GM19467 (cell line): Measurements from ENCODE around the gene SPDYE17.
"Not testable (repeated sequence)": the region's sequence is repeated elsewhere in the genome, so short reads cannot be mapped to it uniquely, and the experiment has no call there.

ENCODE experiments used
- ATAC-seq: cut with Tn5 transposase; IDR thresholded peaks from one replicate; pipeline ENCODE4 v1.9.1; 2021; ENCODE audit warnings: mild to moderate bottlenecking, moderate library complexity; ENCODE audit not compliant: unreplicated experiment

SPDYE17 gene, protein sequence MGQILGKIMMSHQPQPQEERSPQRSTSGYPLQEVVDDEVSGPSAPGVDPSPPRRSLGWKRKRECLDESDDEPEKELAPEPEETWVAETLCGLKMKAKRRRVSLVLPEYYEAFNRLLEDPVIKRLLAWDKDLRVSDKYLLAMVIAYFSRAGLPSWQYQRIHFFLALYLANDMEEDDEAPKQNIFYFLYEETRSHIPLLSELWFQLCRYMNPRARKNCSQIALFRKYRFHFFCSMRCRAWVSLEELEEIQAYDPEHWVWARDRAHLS

DNA sequence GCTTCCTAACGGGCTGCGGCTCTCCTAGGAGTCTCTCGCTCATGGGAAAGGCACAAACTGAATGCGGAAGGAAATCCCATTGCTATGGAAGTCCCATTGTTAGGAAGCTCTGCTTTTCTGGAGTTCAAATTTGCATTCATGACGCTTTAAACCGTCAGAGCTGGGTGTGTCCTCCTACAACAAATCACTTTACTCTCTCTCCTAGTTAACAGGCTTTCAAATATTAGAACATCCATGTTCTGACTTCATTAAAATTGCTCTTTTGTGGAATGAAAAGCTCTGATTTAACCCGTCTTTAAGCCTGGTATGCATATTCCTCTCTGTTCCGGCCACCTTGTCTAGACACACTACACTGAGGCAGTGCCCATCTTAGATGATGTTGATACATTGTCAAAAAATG, at the start of gene SPDYE17:
SPDYE17 (minus strand) TSS at position 101 of the 400 bp plus-strand sequence. CDS start 1,791 bp downstream, outside the sequence.
- ATAC-seq = not testable (repeated sequence)

DNA sequence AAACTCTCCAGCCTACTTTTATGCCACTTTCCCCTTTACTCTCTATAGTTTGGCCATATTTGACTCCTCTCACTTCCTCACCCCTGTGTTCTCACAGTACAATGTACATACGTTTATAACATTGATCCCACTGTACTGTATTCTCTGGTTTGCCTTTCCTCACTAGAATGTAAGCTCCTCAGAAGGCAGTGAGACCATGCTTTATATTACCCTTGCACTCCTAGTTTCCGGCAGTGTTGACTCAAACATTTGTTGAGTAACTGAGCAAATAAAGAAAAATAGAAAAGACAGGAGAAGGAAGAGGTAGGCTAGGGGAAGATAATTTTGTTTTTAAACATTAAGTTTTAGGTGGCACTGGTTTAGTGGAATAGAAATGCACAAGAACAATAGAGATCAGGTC, 48.1 kb upstream of the SPDYE17 start:
- ATAC-seq = not testable (repeated sequence)

DNA sequence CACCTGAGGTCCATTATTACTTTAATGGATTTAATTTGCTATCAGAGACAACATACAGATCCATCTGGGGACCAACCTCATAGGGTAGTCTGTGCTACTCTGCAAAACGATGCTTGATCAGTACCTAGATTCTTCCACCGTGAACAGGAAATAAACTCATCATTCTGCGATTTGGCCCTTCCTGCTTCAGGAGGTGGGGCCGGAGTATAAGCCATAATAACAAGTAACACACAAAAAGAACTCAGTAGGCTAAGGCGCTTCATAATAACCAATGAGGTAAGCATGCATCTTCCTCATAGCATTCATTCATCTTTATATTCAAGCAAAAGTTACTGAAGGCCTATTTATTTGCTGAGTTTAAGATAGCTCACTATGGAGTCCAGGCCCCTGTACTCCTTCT, 47.5 kb upstream of the SPDYE17 start:
- ATAC-seq = not testable (repeated sequence)

DNA sequence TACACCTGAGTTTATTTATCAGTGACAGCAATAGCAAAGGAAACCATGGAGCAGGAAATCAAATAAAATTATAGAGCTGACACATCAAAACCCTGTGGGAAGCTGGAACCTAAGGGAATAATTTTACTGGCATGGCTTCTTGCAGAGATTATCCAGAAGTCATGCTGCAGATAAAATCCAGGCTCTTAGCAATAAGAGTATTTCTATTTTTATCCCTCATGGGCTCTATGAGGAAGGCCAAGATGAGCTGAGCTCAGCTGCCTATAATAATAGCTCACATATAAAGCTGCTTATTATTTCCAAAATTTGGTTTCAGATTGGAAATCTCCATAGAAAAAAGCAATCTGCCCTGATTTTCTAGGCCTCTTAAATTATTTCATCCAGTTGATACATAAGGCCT, 47.0 kb upstream of the SPDYE17 start:
- not testable (repeated sequence) for ATAC-seq

DNA sequence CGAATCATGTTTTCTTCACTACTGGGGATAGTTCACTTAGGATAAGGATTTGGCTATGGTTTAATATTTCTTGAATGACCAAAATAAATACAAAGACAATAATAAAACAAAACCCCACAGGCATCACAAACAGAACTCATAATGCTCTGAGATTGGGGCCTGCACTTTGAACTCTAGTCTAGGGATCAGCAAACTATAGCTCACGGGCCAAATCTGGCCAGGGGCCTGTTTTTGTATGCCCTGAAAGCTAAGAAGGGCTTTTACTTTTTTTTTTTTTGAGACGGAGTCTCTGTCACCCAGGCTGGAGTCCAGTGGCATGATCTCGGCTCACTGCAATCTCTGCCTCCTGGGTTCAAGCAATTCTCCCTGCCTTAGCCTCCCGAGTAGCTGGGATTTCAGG, 44.9 kb upstream of the SPDYE17 start:
- ATAC-seq = not testable (repeated sequence)

DNA sequence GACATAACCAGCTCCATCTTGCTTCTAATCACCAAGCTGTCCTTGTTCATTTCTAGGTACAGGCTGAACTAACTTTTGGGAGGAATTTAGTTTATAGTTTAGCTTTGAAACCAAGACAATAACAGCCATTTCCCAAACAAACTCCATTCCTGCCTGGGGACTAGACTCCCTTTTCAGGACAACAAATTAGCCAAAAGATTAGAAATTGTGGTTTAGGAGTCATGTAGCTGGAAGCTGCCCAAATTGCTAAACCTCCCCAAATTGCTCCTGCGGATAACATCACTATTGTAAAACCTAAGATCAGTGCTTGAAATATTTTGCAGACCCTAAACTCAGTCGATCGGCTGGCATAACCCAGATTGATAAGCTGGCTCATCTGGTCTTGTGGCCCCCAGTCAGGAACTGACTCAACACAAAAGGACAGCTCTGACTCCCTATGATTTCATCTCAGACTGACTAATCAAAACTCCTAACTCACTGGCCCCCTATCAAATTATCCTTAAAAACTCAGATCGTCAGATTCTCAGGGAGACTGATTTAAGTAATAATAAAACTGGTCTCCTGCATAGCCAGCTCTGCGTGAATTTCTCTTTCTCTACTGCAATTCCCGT, 42.7 kb upstream of the SPDYE17 start:
- not testable (repeated sequence) for ATAC-seq

DNA sequence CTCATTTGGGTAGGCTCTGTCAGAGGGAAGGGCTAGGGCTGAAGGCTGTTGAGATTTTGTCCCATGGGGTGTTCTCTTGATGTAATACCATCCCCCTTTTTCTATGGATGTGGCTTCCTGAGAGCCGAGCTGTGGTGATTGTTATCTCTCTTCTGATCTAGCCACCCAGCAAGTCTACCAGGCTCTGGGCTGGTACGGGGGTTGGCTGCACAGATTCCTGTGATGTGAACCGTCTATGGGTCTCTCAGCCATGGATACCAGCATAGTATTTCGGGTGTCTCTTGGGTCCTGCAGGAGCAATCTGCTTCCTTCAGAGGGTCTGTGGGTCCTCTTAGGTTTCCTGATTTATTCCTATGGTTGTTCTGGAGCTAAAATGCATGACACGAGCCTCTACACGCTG, 38.9 kb upstream of the SPDYE17 start:
- not testable (repeated sequence) for ATAC-seq

DNA sequence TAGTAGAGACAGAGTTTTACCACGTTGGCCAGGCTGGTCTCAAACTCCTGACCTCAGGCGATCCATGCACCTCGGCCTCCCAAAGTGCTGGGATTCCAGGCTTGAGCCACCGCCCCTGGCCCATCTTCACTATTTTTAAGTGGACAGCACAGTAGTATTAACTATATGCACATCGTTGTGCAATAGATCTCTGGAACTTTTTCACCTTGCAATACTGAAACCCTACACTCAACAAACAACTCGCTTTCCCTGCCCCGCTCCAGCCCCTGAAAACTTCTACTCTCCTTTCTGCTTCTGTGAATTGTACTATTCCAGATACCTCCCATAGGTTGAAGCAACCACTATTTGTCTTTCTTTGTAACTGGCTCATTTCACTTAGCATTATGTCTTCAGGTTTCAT, 33.7 kb upstream of the SPDYE17 start:
- not testable (repeated sequence) for ATAC-seq

DNA sequence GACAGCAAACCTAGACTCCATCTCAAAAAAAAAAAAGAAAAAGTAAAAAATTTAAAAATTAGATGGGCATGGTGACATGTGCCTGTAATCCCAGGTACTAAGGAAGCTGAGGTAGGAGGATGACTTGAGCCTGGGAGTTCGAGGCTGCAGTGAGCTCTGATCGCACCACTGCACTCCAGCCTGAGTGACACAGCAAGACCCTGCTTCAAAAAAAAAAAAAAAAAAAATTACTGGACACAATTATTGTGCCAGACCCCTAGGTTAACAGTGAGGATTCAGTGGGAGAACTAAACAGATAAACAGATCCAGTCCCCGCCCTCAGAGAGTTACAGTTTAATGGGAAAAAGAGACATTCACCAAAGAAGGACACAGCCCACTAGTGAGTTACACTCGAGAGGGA, 31.6 kb upstream of the SPDYE17 start:
- ATAC-seq = not testable (repeated sequence)

DNA sequence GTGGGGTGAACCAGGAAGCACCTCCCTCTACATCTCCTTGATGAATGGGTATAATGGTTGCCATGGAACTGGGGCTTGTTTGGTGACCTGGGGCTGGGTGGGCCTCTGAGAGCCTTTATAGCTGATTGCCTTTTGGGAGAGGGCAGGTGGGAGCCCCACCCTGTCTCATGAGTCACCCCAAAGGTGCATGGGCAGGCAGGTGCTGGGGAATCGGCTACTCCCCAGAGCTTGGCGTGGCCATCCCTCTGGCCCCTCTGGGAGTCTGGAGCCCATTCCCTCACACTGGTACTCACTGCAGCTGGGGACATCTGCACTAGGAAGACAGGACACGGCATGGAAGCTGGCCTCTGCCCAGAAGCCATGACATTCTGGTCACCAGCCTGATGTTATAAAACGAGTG, 30.4 kb upstream of the SPDYE17 start, which contains the start of gene SPDYE18:
SPDYE18 (minus strand) TSS at position 2 of the 400 bp plus-strand sequence. CDS start 2,046 bp downstream, outside the sequence.
- ATAC-seq = not testable (repeated sequence)

DNA sequence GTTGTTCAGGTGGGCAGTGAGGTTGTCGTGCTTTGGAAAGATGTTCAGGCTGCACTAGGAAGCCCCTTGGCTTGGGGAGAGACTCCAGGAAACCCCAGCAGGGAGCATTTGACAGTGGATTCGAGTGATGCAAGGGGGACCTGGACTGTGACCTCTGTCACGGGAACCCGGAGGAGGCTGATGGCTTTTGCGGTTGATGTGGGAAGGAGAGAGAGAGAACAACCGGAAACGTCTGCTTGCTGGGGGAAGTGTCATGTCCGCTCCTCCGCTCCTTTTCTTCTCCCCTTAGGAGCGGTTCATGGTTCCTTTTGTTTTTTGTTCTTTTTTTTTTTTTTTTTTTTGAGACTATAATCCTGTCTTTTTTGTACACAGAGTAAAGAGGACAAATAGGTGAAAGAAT, 5.8 kb downstream of the SPDYE17 start:
- not testable (repeated sequence) for ATAC-seq

DNA sequence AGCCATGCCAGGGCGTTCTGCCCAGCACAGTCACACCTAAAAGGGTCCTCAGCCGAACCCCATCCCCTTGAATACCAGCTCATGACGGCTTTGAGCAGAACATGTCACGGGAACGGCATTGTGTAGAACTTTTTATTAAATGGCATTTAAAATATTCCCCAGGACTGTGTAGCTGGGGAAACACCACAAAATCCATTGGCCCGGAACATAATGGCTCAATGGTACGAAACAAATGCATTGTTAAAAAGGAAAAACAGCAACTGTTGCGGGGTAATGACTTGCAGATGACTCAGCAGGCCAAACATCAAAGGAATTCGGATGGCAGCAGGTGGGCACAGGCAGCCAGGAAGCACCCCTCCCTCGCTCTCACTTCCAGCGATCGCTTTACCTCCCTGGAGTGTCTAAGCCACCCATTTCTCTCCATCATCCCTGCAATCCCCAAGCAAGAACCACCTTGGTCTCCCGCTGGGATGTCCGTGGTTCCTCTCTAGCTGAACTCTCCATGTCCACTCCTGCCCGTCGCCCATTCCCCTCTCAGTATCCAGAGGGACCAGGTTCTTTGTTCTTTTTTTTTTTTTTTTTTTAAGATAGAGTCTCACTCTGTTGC, 22.0 kb downstream of the SPDYE17 start:
- not testable (repeated sequence) for ATAC-seq

DNA sequence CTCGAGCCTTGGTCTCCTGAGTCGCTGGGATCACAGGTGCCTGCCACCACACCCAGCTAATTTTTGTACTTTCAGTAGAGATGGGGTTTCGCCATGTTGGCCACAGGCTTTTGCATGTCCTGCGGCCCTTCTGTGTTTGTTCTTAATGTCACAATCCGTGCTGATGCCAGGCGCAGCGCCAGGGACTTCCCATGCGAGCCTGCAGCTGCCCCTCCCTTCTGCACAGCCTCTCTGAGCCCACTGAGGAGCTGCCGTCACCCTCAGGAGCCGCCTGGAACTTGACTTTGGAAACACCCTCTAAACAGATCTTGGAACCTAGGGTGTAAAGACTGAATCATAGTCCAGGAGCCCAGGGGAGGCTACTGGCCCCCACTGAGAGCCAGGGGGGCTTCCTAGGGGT, 24.2 kb downstream of the SPDYE17 start:
- not testable (repeated sequence) for ATAC-seq

DNA sequence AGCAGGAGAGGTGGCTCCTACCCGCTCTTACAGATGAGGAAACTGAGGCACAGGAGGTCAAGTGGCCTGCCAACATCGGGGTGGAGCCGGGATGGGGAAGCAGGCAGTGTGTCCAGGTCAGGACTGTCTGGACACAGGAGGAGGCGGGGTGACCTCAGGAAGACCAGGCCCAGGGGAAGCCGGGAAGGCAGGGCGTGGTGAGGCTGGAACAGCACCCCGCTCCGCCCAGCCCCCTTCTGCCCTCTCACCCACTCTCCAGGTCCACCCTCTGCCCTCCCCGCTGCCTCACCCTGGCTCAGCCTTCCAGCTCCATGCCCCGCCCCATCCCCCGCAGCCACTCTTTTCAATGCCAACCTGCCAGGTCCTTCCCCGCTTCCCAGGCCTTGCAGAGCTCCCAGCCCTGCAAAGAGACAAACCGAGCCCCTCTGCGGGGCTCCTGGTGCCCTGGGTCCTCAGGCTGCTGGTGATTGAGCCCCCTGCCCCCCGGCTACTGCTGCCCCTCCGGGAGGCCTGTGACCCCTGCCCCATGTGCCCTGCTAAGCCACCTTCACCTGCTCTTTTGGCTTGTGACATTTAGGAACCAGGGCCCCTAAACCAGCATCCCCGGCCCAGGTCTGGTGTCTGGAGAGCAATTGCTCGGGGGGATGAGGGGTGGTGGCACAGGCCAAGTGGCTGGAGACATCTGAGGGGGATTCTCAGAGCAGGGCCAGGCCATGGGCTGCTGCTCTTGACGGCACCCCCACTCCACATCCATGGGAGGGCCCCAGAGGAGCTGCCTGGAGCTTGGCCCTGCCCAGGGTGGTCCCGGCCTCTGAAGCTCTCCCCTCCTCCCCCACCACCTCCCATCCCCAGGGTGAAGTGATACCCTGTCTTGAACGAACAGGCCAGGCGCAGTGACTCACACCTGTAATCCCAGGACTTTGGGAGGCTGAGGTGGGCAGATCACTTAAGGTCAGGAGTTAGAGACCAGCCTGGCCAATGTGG, 25.7 kb downstream of the SPDYE17 start:
- not testable (repeated sequence) for ATAC-seq

DNA sequence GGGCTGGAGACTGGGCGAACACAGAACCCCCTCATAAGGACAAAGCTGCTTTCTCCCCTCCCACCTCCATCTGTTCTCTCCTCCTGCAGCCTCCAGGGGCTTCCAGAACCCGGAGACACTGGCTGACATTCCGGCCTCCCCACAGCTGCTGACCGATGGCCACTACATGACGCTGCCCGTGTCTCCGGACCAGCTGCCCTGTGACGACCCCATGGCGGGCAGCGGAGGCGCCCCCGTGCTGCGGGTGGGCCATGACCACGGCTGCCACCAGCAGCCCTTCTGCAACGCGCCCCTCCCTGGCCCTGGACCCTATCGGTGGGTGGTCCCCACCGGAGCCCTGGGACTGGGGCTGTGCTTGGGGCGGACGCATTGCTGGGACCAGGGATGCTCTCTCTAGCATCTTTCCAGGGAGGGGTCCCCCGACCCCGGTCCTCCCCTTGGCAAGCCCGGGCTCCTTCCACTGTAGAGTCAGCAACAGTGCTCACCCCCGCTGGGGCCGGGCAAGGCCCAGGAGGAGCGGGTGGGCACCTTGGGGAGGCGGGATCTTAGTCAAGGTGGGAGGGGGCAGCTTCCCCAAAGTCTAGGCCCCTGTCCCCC, 26.6 kb downstream of the SPDYE17 start:
- ATAC-seq = not testable (repeated sequence)

DNA sequence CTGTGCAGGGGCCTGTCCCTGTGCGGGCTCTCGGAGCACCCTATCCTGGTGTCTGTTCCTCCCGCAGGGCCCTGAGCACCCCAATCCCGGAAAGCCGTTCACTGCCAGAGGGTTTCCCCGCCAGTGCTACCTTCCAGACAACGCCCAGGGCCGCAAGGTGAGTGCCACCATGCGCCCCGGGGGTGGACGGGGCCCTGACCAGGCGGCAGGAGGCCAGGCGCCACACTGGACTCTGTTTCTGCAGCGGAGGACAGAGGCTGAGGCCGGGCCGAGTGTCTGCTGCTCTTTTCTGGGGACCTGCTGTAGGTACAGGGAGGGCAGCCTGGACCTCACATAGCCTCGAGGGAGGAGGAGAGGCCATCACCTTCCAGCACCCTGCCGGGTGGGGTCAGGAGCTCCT, 28.0 kb downstream of the SPDYE17 start:
- not testable (repeated sequence) for ATAC-seq

DNA sequence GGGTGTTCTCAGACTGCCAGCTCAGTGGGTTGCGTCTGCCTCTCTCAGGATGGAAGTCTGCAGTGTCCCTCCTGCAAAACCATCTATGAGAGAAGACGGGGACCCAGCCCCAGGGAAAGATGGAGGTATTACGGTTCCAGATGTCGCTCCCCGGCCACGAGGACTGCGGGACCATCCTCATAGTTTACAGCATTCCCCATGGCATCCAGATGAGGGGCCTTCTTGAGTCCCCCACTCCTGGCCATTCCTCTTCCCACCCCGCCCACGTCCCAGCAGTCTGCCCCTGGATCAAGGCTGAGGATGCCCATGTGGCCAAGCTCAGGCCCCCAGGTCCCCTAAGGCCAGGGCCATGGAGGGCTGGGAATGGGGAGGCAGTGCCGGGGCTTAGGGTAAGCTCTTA, 28.9 kb downstream of the SPDYE17 start:
- ATAC-seq = not testable (repeated sequence)

DNA sequence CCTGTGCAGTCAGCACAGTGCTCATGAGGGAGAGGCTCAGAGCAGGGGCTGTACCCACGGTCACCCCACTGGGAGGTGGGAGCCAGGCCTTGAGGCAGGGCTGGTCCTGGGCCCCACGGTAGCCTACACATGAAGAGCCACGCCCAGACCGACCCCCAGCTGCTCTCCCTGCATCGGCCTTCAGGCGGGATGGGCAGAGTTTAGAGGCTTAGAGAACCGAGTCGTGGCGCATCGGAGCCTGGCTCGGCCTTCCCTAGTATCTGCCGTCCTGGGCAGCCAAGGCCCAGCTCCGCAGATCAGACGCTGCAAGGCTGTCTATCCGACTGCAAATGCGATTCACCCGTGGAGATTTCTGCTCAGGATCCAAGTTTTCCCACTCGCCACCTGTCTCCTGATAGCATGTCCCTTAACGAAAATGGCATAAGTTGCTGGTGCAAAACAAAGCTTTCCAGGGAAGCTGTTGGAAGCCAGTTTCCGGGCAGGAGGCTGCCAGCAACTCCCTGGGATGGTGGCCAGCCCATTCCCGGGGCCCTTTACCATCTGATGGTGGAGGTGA, 29.4 kb downstream of the SPDYE17 start:
- ATAC-seq = not testable (repeated sequence)

DNA sequence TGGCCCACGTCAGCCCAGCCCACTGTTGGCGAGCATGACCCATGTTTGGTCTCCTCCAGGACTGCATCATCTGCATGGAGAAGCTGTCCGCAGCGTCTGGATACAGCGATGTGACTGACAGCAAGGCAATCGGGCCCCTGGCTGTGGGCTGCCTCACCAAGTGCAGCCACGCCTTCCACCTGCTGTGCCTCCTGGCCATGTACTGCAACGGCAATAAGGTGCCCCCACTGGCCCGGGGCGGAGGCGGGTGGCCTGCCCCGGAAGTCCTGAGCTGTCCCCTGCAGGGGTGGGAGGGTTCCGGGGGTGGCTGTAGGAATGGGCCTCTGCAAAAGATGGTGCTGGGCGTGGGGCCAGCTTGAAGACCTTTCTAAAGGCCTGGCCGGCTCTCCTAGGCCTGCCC, 30.1 kb downstream of the SPDYE17 start:
- ATAC-seq = not testable (repeated sequence)
